ENCODE data around the gene KCNE3. TPM values are rescaled to one million over a fixed set of nuclear protein-coding genes. Genes with fewer than 3 reads are reported as not detected.
A peak's percentile ranks its signal among the peaks of the same experiment; 100 is the strongest.

The KCNE3 gene
- total RNA-seq, 1 experiment from 2014 or later = 4.9 TPM

DNA sequence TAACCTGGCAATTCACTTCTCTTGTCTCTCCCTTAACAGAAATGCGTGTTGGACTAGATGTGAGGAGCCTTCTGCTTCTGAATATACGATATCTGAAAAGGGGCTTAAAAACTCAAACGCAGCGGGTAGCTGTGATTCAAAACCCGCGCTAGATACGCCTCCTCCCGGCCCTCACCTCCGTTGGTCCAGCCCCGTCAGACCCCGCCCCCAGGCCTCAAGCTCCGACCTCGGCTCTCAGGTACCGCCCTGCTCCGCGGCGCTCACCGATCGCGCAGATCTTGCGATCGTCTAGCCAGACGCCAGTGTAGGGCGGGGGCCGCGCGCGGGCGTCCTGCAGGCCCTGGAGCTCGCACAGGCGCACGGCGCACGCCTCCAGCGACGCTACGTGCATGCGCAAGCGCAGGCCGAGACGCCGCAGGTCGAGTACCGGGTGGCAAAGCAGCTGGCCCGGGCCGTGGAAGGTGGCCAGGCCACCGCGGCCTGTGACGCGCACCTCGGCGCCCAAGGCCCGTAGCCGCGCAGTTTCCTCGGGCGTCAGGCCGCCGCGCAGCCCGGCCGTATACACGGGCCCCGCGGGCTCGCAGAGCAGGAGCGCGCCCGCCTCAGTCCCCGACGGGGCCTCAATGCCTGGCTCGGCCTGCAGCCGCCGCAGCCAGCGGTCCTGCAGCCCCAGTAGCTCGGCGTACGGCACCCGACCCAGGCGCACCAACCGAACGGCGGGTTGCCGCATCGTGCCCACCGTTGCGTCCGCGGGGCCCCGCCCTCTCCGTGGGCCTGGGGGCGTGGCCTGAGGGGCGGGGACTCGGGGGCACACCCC, 25.8 kb upstream of the KCNE3 start, which contains the start of gene LIPT2:
TSS of gene LIPT2 (minus strand) at position 751 of the 817 bp plus-strand sequence. CDS start at position 730, 21 bp downstream.
- Histone ChIP-seq H2AK5ac (ENCODE audit: insufficient read length, low read length) (no peak within 1 kb of the TSS), H3K79me2 (ENCODE audit: insufficient read depth, low read length) (no peaks in the 10 kb centered on the region), H4K20me1 (ENCODE audit: control insufficient read depth, insufficient read depth, insufficient read length) (no peaks in the 10 kb centered on the region), H3K79me1 (ENCODE audit: insufficient read depth, low read depth, low read length, poor library complexity, severe bottlenecking) (no peaks in the 10 kb centered on the region), H3K27ac (ENCODE audit: insufficient read length, low read depth, low read length) (peak within 1 kb of the TSS; percentile 24), H2BK15ac (ENCODE audit: low read depth, low read length) (no peak within 1 kb of the TSS; the same call in 1 of the 2 replicates), H2BK20ac (ENCODE audit: low read depth, low read length, poor library complexity, severe bottlenecking) (no peak within 1 kb of the TSS), H3K56ac (ENCODE audit: insufficient read length, low read depth, low read length) (no peak within 1 kb of the TSS), H3K4me2 (ENCODE audit: insufficient read depth, insufficient read length, low read length) (peak within 1 kb of the TSS; percentile 94), H3K23ac (ENCODE audit: insufficient read length, low read depth, low read length) (no peak within 1 kb of the TSS), H4K5ac (ENCODE audit: insufficient read length, low read depth, low read length) (peak within 1 kb of the TSS; percentile 12), H3K9ac (ENCODE audit: extremely low read depth, insufficient read length, low read length) (peak within 1 kb of the TSS; percentile 70), H3K14ac (ENCODE audit: insufficient read depth, low read length) (peak within 1 kb of the TSS; percentile 77), H2BK5ac (ENCODE audit: insufficient read length, low read length) (peak within 1 kb of the TSS; percentile 36), H3K27me3 (ENCODE audit: insufficient read depth, low read length) (no peaks in the 10 kb centered on the region), H3K18ac (ENCODE audit: insufficient read length, low read depth, low read length) (peak within 1 kb of the TSS; percentile 92), H3T11ph (ENCODE audit: low read length) (no peak within 1 kb of the TSS), H2BK120ac (ENCODE audit: low read depth, low read length, poor library complexity, severe bottlenecking) (no peak within 1 kb of the TSS), H3K4me1 (ENCODE audit: insufficient read depth, low read length) (no peaks in the 10 kb centered on the region; the same call in 1 of the 2 replicates), H4K91ac (ENCODE audit: insufficient read length, low read depth, low read length) (no peak within 1 kb of the TSS), H2BK12ac (ENCODE audit: insufficient read length, low read depth, low read length) (no peak within 1 kb of the TSS), H3K23me2 (ENCODE audit: insufficient read length, low read depth, low read length, poor library complexity, severe bottlenecking) (peaks cover 8% of the 10 kb centered on the region), H3K4ac (ENCODE audit: low read depth, low read length) (no peak within 1 kb of the TSS; the same call in 1 of the 2 replicates), H2AFZ (ENCODE audit: low read length) (peak within 1 kb of the TSS; percentile 94), H3K9me3 (ENCODE audit: control insufficient read depth, low read depth, low read length) (no peaks in the 10 kb centered on the region), H4K8ac (replicated peaks; ENCODE audit: insufficient read length, low read depth, low read length) (no peak within 1 kb of the TSS)
- TF ChIP-seq, protein P1, sequence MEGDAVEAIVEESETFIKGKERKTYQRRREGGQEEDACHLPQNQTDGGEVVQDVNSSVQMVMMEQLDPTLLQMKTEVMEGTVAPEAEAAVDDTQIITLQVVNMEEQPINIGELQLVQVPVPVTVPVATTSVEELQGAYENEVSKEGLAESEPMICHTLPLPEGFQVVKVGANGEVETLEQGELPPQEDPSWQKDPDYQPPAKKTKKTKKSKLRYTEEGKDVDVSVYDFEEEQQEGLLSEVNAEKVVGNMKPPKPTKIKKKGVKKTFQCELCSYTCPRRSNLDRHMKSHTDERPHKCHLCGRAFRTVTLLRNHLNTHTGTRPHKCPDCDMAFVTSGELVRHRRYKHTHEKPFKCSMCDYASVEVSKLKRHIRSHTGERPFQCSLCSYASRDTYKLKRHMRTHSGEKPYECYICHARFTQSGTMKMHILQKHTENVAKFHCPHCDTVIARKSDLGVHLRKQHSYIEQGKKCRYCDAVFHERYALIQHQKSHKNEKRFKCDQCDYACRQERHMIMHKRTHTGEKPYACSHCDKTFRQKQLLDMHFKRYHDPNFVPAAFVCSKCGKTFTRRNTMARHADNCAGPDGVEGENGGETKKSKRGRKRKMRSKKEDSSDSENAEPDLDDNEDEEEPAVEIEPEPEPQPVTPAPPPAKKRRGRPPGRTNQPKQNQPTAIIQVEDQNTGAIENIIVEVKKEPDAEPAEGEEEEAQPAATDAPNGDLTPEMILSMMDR (conservative IDR thresholded peaks at IDR 0.05) = no peak
- no CpG with 5 or more reads among the region's 94 CpGs for WGBS (ENCODE audit: extremely low coverage, insufficient read length, low lambda C conversion rate)
- DNase-seq = peak; percentile 98
- Mint-ChIP-seq H3K27me3 (ENCODE audit: low read depth) (no peaks in the 10 kb centered on the region), H3K27ac (peak within 1 kb of the TSS; percentile 91 to 94 (median 92)), H3K9me3 (peaks cover 16 to 21% of the 10 kb centered on the region in 2 experiments), H3K4me1 (peaks cover 13 to 21% of the 10 kb centered on the region in 2 experiments), H3K36me3 (ENCODE audit: insufficient read depth in 1 of 3, low read depth in 3 of 3) (peaks cover 17 to 38% (median 19%) of the 10 kb centered on the region in 3 experiments), H3K4me3 (peak within 1 kb of the TSS; percentile 67 to 77)

All from H9 (cell line).